ENCODE data around the gene SSTR3. TPM values are rescaled to one million over a fixed set of nuclear protein-coding genes. Genes with fewer than 3 reads are reported as not detected.

SSTR3 gene
- total RNA-seq, 1 donor from 2014 or later: 2.4 TPM

GRCh38 chr22:37160027-37160426 lies 52.2 kb downstream of the SSTR3 start:
- no peak for DNase-seq (ENCODE audit: extremely low spot score, unreplicated experiment)
- Mint-ChIP-seq H3K36me3 (no peaks in the 10 kb centered on the region), H3K27ac (no peak overlapping the region), H3K4me1 (ENCODE audit: unreplicated experiment) (no peaks in the 10 kb centered on the region), H3K9me3 (no peaks in the 10 kb centered on the region), H3K27me3 (peaks cover 27% of the 10 kb centered on the region), H3K4me3 (no peak overlapping the region)
- peak; percentile 25 for TF ChIP-seq CTCF (conservative IDR thresholded peaks at IDR 0.05)

- no peaks in the 10 kb centered on the region for H3K4me1 Mint-ChIP-seq (ENCODE audit: unreplicated experiment)
- no peak for TF ChIP-seq CTCF (conservative IDR thresholded peaks at IDR 0.05)
- peaks cover 30% of the 10 kb centered on the region for H3K27me3 Mint-ChIP-seq
- no peak overlapping the region for H3K4me3 Mint-ChIP-seq
- DNase-seq (ENCODE audit: extremely low spot score, unreplicated experiment): no peak
- H3K27ac Mint-ChIP-seq: no peak overlapping the region
- H3K36me3 Mint-ChIP-seq: no peaks in the 10 kb centered on the region
- H3K9me3 Mint-ChIP-seq: no peaks in the 10 kb centered on the region
Observed at GRCh38 chr22:37158963-37159290, 53.4 kb downstream of the SSTR3 start.

GRCh38 chr22:37157516-37158285 lies 54.6 kb downstream of the SSTR3 start:
- H3K9me3 Mint-ChIP-seq: no peaks in the 10 kb centered on the region
- no peak for TF ChIP-seq CTCF (conservative IDR thresholded peaks at IDR 0.05)
- H3K36me3 Mint-ChIP-seq: no peaks in the 10 kb centered on the region
- no peak overlapping the region for H3K4me3 Mint-ChIP-seq
- peaks cover 30% of the 10 kb centered on the region for H3K27me3 Mint-ChIP-seq
- no peak overlapping the region for H3K27ac Mint-ChIP-seq
- DNase-seq (ENCODE audit: extremely low spot score, unreplicated experiment): no peak
- H3K4me1 Mint-ChIP-seq (ENCODE audit: unreplicated experiment): no peaks in the 10 kb centered on the region

GRCh38 chr22:37156686-37157435 lies 55.4 kb downstream of the SSTR3 start:
- Mint-ChIP-seq H3K9me3 (no peaks in the 10 kb centered on the region), H3K27me3 (peaks cover 30% of the 10 kb centered on the region), H3K27ac (no peak overlapping the region), H3K4me3 (no peak overlapping the region), H3K4me1 (ENCODE audit: unreplicated experiment) (no peaks in the 10 kb centered on the region), H3K36me3 (no peaks in the 10 kb centered on the region)
- no peak for DNase-seq (ENCODE audit: extremely low spot score, unreplicated experiment)
- no peak for TF ChIP-seq CTCF (conservative IDR thresholded peaks at IDR 0.05)

DNA sequence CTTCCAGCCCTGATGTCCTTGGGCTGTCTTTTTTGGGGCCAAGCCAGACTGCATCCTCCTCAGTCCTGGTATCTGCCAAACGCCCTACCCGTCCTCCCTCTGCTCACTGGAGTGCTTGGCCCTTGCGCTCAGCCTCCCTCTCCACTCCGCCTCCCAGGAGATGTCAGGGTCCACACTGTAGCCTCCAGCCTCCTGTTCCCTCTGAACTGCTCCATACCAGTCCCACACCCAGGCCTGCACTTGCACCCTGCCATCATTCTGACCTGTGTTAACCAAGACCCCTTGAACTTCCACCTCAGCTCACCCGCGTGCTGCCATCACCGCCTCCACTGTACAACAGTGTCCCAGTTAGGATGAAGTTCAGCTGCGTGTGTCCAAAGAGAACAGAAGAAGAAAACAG lies 56.3 kb downstream of the SSTR3 start:
- H3K27ac Mint-ChIP-seq: no peak overlapping the region
- H3K36me3 Mint-ChIP-seq: no peaks in the 10 kb centered on the region
- H3K4me1 Mint-ChIP-seq (ENCODE audit: unreplicated experiment): no peaks in the 10 kb centered on the region

More for the DNA sequence above, 56.3 kb downstream of the SSTR3 start:
- peaks cover 30% of the 10 kb centered on the region for H3K27me3 Mint-ChIP-seq
- no peak for DNase-seq (ENCODE audit: extremely low spot score, unreplicated experiment)
- TF ChIP-seq CTCF (conservative IDR thresholded peaks at IDR 0.05): no peak
- H3K9me3 Mint-ChIP-seq: peaks cover 5% of the 10 kb centered on the region
- H3K4me3 Mint-ChIP-seq: no peak overlapping the region
